Measurements from ENCODE around the gene NUTM1.
"Not testable (repeated sequence)": the region's sequence is repeated elsewhere in the genome, so short reads cannot be mapped to it uniquely, and the experiment has no call there.

The NUTM1 gene

DNA sequence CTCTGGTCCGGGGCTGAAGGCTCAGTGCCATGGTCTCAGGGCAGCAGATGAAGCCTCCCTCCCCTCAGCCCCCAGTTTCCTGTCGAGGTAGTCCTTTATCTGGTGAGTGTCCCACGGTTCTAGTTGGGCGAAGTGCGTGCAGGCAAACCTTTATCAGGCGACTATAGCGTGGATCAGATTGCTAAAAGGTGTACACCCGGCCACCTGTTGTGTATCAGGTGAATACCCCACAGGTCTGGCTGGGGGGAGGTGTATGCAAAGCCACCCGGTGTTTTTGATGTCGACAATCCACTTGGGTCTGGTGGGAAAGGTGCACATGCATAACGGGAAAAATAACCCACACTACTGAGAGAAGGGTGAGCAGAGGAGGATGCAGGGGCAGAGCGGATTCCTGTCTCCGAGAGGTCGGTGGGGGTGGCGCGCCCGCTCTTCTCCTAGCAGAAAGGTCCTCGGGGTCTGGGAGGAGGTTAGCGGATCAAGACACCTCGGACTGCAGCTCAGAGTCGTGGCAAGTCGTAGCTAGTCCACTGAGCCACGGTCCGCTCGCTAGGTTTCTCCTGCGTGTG is 6.0 kb upstream of the NUTM1 start:
- DNase-seq = no peak

- peak; percentile 74 for DNase-seq
Observed at GRCh38 chr15:34337557-34338306, 5.4 kb upstream of the NUTM1 start, which contains the start of gene SLC12A6. SLC12A6 (minus strand) TSS chr15:34337781; CDS start chr15:34336680, 1,101 bp downstream.

DNA sequence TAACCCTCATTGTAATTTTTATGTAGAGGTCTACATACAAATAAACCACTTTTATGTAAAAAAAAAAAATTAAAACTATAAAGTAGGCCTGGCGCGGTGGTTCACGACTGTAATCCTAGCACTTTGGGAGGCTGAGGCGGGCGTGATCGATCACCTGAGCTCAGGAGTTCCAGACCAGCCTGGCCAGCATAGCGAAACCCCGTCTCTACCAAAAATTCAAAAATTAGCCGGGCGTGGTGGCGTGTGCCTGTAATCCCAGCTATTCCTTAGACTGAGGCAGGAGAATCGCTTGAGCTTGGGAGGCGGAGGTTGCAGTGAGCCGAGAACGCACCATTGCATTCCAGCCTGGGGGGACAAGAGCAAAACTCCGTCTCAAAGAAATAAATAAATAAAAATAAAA is 4.8 kb upstream of the NUTM1 start:
- no peak for DNase-seq

DNA sequence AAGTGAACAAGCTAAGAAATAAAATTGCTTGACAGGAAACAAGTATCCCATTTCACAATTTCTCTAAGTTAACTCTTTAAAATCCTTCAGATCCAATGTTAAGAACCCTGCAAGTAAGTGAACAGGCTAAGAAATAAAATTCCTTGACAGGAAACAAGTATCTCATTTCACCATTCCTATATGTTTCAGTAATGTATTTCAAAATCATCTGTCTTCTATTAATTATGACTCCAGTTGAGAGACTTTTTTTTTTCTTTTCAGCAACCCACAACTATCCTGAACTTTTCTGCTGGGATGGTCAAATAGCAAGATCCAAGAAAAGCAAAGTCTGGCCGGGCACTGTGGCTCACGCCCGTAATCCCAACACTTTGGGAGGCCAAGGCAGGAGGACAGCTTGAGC is 3.2 kb upstream of the NUTM1 start:
- no peak for DNase-seq

DNA sequence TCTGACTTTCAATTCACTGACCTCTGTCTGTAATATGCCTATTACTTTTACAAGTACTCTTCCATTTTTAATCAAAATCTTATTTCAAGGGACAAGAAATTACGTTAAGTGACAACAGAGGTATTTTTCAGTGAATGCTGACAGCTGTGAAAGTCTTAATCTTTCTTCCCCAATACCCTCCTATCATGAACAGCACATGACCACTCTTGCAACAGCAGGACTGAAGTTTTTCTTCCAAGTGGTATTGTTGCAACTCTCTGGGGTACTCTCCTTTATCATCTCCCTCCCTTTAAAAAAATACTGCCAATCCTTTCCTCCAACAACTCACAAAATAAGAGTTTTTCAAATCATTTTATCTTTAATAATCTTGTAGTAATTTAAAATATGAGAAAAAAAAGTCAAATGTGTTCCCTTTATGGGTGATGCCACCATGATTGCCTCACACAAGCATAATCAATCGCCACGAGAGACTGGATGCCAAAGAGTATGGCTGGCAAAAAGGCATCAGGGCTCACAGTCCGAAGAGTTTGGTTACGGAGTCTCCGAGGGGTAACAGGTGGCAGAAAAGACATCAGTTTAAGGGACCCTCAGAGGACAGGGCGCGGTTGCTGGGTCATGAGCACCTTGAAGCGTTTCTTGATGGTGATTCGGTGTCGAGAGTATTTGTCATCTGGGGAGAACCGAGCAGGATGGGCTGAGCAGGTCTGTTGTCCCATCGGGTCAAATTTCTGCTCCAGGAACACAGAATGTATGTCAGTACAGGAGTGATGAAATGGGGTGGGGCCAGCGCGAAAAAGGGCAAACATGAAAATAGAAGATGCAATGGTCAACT is 1.5 kb upstream of the NUTM1 start:
- DNase-seq = no peak

GRCh38 chr15:34342213-34342736 is 840 bp upstream of the NUTM1 start:
- not testable (repeated sequence) for DNase-seq

DNA sequence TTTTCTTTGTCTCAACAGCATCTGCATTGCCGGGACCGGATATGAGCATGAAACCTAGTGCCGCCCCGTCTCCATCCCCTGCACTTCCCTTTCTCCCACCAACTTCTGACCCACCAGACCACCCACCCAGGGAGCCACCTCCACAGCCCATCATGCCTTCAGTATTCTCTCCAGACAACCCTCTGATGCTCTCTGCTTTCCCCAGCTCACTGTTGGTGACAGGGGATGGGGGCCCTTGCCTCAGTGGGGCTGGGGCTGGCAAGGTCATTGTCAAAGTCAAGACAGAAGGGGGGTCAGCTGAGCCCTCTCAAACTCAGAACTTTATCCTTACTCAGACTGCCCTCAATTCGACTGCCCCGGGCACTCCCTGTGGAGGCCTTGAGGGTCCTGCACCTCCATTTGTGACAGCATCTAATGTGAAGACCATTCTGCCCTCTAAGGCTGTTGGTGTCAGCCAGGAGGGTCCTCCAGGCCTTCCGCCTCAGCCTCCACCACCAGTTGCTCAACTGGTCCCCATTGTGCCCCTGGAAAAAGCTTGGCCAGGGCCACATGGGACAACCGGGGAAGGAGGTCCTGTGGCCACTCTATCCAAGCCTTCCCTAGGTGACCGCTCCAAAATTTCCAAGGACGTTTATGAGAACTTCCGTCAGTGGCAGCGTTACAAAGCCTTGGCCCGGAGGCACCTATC is 5.0 kb downstream of the NUTM1 start:
- DNase-seq = no peak

- DNase-seq = no peak
Observed at GRCh38 chr15:34348735-34349300, 5.7 kb downstream of the NUTM1 start.

DNA sequence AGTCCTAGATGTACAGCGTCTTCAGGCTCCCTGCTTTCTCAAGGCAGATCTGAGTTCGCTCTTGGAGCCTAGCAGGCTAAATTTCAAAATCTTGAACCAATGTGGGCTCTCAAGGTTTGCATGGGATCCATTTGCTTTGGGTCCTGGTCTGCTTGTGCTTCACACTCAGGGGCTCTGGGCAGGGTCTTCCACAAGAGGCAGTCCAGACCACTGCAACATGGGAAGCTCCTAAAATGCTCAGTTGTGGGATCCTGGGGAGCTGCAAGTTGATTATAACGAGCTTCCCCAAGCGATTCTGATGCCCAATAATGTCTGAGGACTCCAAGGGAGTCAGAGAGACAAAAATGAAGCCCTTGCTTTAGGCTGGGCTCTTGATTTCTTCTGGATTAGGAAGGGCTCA is 6.7 kb downstream of the NUTM1 start:
- DNase-seq = no peak

DNA sequence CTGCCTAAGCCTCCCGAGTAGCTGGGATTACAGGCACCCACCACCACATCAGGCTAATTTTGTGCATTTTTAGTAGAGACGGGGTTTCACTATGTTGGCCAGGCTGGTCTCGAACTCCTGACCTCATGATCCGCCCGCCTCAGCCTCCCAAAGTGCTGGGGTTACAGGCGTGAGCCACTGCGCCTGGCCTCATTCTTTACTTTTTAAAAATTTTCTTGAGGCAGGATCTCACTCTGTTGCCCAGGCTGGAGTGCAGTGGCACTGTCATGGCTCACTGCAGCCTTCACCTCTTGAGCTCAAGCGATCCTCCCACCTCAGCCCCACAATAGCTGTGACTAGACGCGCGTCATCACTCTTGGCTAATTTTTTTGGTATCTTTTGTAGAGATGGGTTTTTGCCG is 9.9 kb downstream of the NUTM1 start:
- not testable (repeated sequence) for DNase-seq

- DNase-seq = no peak
Observed at GRCh38 chr15:34353627-34354026, 10.5 kb downstream of the NUTM1 start.

- DNase-seq = no peak
Observed at GRCh38 chr15:34354286-34354685, 11.2 kb downstream of the NUTM1 start.

- no peak for DNase-seq
Observed at GRCh38 chr15:34355241-34355640, 12.1 kb downstream of the NUTM1 start.

- DNase-seq = no peak
Observed at GRCh38 chr15:34357653-34358052, 14.5 kb downstream of the NUTM1 start.

DNA sequence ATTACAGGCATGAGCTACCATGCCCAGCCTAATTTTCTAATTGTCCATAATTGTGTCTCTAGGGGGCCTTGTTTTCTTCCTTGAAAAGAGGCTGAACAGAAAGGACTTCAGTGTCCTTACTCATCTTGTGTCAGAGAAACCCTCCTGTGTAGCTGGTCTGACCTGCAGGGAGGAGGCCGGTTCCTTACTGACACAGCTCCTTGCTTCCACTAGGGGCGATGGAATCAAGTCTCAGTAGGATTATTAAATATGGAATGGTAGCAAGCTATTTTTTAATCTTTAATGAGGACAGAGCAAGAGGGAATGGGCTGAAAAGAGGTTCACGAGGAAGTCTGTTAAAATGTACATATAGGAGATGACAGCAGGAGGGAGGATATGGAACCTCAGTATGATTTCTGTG is 15.3 kb downstream of the NUTM1 start:
- DNase-seq = no peak

- DNase-seq = no peak
Observed at GRCh38 chr15:34358948-34359347, 15.8 kb downstream of the NUTM1 start.

- DNase-seq = no peak
Observed at GRCh38 chr15:34359416-34359815, 16.3 kb downstream of the NUTM1 start.

- no peak for DNase-seq
Observed at GRCh38 chr15:34360298-34360697, 17.2 kb downstream of the NUTM1 start.

DNA sequence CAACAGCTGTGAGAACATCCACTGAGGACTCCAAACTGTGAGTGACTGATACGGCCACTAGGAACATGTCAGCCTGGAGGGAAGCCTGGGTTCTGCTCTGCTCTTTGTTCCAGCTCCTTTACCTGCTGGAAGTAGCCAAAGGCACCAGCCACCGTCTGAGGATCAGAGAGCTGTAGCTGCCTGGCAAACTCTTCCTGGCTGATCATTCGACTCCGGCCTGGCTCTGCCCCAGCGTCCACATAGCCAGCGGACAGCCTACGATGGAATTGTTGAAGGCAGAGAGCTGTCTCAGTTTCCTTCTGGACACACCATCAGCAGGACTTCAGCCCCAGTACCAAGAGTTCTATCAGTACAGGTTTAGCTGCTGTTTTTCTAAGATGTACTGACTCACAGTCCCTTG is 18.2 kb downstream of the NUTM1 start:
- DNase-seq = no peak

DNA sequence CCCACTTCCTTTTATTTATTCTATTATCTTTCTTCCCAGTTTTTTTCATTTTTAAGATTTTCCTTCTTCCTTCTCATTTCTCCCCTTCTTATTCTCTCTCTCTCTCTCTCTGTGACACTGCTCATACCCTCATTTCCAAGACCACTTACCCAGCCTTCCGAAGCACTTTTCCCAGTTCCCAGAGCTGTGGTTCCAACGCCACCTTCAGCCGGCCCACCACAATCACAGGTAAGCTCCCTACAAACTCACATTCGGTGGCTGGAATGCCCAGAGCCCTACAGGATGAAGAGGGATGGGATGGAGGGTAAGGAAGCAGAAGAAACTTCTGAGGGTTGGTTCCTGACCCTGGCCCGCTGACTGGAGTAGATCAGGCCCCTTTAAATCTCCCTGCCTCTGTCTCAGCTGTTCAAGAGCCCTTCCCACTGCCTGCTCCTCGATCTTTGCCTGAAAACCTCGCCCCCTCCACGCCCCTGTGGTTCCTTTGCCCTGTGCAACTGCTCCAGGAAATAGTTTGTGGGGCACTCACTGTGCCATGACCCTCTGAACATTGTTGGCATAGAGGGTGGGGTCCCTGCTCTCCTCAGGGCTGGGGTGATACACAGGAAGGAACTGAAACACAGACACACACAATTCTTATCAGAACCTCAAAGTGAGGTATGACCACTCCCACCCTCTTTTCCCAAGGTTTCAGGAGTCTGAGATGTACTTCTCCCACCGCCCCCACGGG is 19.1 kb downstream of the NUTM1 start:
- DNase-seq = no peak

DNA sequence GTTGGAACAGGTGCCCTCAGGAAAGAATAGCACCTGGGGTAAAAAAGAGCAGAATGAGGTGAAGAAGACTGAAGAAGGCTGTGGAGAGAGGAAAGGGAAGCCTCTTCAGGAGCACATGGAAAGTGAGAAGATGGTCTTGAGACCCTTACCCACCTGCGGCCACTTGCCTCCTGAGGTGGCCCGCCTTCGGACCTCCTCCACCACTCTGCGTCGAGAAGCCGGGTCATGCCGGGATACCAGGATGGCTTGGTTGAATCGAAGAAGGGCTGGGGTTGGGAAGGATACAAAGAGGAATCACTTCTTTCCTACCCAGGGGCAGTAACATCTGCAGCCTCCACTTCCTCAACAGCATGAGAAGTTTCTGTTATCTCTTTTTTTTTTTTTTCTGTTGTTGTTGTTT is 20.9 kb downstream of the NUTM1 start:
- DNase-seq = no peak
